ENCODE measurements around the gene ITPRID1. TPM values are rescaled to one million over a fixed set of nuclear protein-coding genes. Genes with fewer than 3 reads are reported as not detected.
A peak's percentile ranks its signal among the peaks of the same experiment; 100 is the strongest.

Gene ITPRID1
- total and polyA plus RNA-seq, 9 of the 15 experiments (the other 6 are each of a cell fraction or from before 2014, with no cell fraction given) = not detected

DNA sequence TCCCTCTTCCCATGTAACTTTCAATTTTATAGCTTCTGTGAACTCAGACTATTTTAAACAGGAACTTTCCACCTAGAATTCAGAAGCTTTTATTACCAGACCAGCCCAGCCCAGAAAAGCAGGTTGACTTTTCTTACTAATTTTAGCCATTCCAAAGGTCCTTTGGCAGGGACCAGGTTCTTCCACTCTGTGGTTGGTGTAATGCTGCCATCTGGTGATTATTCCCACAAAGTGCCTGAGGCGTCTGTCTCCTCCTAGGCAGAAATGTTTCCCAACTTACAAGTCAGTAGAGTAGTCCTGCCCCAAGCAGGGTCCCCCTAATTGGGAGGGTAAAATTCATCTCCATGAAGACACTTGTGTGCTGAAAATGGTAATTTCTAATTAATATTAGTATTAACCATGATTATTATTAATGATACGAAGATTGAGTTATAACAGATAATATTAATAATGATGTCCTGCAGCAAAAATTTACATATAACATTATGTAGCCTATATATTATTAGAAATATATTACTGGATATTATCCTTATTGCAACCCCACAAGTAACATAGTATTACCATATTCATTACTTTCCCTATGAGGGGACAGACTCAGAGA, 120.1 kb downstream of the ITPRID1 start:
- no peaks in the 10 kb centered on the region for H3K4me1 ChIP-seq (replicated peaks in 1 of 2; ENCODE audit: control insufficient read depth in 2 of 2, insufficient read depth in 2 of 2, low read length in 2 of 2)
- H3K4me3 ChIP-seq = no peak overlapping the region
- CTCF ChIA-PET (ENCODE audit: low intra/inter-chr PET ratio) = interaction anchor here (1.8 kb wide), 1 partner anchor 191 kb away, joined by 7 read pairs; no protein-coding TSS in a partner anchor
- H3K4me2 ChIP-seq (ENCODE audit: insufficient read depth, low read length) = no peak overlapping the region
- no TSS peak for BruUV-seq (replicated peaks)
- TF ChIP-seq DACH1 (IDR thresholded peaks at IDR 0.05; ENCODE audit: partially characterized antibody) (peak; percentile 66), KDM5B (IDR thresholded peaks at IDR 0.05; ENCODE audit: insufficient replicate concordance, low read depth, low read length) (no peak), ZNF324 (CRISPR knock-in tag; IDR thresholded peaks at IDR 0.05) (no peak), POLR2A (conservative IDR thresholded peaks at IDR 0.05) (no peak), ZNF785 (CRISPR knock-in tag; IDR thresholded peaks at IDR 0.05) (no peak), SMC3 (conservative IDR thresholded peaks at IDR 0.05; ENCODE audit: insufficient read depth, low read depth, low read length) (peak; percentile 49), RAD21 (CRISPR knock-in tag; conservative IDR thresholded peaks at IDR 0.05 in 1 of 2, IDR thresholded peaks at IDR 0.05 in 1 of 2) (peak; percentile 69 to 70)
- TF ChIP-seq, protein P1, sequence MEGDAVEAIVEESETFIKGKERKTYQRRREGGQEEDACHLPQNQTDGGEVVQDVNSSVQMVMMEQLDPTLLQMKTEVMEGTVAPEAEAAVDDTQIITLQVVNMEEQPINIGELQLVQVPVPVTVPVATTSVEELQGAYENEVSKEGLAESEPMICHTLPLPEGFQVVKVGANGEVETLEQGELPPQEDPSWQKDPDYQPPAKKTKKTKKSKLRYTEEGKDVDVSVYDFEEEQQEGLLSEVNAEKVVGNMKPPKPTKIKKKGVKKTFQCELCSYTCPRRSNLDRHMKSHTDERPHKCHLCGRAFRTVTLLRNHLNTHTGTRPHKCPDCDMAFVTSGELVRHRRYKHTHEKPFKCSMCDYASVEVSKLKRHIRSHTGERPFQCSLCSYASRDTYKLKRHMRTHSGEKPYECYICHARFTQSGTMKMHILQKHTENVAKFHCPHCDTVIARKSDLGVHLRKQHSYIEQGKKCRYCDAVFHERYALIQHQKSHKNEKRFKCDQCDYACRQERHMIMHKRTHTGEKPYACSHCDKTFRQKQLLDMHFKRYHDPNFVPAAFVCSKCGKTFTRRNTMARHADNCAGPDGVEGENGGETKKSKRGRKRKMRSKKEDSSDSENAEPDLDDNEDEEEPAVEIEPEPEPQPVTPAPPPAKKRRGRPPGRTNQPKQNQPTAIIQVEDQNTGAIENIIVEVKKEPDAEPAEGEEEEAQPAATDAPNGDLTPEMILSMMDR (IDR thresholded peaks at IDR 0.05 in 2 of 3, conservative IDR thresholded peaks at IDR 0.05 in 1 of 3; ENCODE audit: insufficient read depth in 2 of 3, low read depth in 1 of 3, low read length in 3 of 3) = peak; percentile 54 to 72 (median 68)
- TF ChIP-seq, protein P2, sequence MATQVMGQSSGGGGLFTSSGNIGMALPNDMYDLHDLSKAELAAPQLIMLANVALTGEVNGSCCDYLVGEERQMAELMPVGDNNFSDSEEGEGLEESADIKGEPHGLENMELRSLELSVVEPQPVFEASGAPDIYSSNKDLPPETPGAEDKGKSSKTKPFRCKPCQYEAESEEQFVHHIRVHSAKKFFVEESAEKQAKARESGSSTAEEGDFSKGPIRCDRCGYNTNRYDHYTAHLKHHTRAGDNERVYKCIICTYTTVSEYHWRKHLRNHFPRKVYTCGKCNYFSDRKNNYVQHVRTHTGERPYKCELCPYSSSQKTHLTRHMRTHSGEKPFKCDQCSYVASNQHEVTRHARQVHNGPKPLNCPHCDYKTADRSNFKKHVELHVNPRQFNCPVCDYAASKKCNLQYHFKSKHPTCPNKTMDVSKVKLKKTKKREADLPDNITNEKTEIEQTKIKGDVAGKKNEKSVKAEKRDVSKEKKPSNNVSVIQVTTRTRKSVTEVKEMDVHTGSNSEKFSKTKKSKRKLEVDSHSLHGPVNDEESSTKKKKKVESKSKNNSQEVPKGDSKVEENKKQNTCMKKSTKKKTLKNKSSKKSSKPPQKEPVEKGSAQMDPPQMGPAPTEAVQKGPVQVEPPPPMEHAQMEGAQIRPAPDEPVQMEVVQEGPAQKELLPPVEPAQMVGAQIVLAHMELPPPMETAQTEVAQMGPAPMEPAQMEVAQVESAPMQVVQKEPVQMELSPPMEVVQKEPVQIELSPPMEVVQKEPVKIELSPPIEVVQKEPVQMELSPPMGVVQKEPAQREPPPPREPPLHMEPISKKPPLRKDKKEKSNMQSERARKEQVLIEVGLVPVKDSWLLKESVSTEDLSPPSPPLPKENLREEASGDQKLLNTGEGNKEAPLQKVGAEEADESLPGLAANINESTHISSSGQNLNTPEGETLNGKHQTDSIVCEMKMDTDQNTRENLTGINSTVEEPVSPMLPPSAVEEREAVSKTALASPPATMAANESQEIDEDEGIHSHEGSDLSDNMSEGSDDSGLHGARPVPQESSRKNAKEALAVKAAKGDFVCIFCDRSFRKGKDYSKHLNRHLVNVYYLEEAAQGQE (IDR thresholded peaks at IDR 0.05; ENCODE audit: borderline replicate concordance) = peak; percentile 55; the same call in 1 of the 2 replicates
- TF ChIP-seq, protein P2 (CRISPR knock-in tag; IDR thresholded peaks at IDR 0.05; ENCODE audit: low read depth) = no peak
- H3K9me3 ChIP-seq (replicated peaks; ENCODE audit: control insufficient read depth, insufficient read depth, low read depth, low read length) = no peaks in the 10 kb centered on the region
- no peaks in the 10 kb centered on the region for H3K79me2 ChIP-seq (ENCODE audit: control insufficient read depth, insufficient read depth, low read length)
- no peaks in the 10 kb centered on the region for H4K20me1 ChIP-seq (replicated peaks; ENCODE audit: control insufficient read depth, insufficient read depth, low read length)
- ATAC-seq = peak; percentile 91
- whole genome bisulfite sequencing (ENCODE audit: insufficient coverage, low coverage, missing lambda C conversion rate) = 2% methylated on average over 2 of the region's 2 CpGs
- intact Hi-C loops (cut with micrococcal nuclease) (loop anchor here (1.0 to 5.0 kb wide), 4 partner anchors 191 to 500 kb away; no protein-coding TSS in a partner anchor), in situ Hi-C loops (cut with MboI) (no loop called here)
- FAIRE-seq = peak; percentile 78
- H3K27me3 ChIP-seq (ENCODE audit: control insufficient read depth in 2 of 2, insufficient read depth in 2 of 2, low read length in 2 of 2) = no peaks in the 10 kb centered on the region
- H3K27ac ChIP-seq (ENCODE audit: extremely low read depth, low read depth, low read length) = no peak overlapping the region
- no peaks in the 10 kb centered on the region for H3K9me1 ChIP-seq (ENCODE audit: control insufficient read depth, insufficient read depth, low read length)
- no peaks in the 10 kb centered on the region for H3K36me3 ChIP-seq (ENCODE audit: control insufficient read depth, insufficient read depth, low read length)
- peak; percentile 26 to 56 (median 34) for DNase-seq (ENCODE audit: extremely low read depth in 1 of 4, low spot score in 3 of 4)
- H2AFZ ChIP-seq (ENCODE audit: low read depth, low read length) = no peak overlapping the region
- POLR2A ChIA-PET = interaction anchor here (0.7 kb wide), 1 partner anchor 58 kb away, joined by 5 read pairs; no protein-coding TSS in a partner anchor
- no peak overlapping the region for H3K9ac ChIP-seq (ENCODE audit: insufficient read depth in 1 of 2, low read depth in 2 of 2, low read length in 2 of 2)
